ENCODE data around the gene PCSK6.

GRCh38 chr15:101455291-101456025 is 34.0 kb downstream of the PCSK6 start:
- no peak for TF ChIP-seq CTCF (IDR thresholded peaks at IDR 0.05; ENCODE audit: insufficient read depth, low read depth, low read length)
- no peak for TF ChIP-seq EZH2 (IDR thresholded peaks at IDR 0.05; ENCODE audit: insufficient read depth, low read length)
